Putamen (tissue), 1 donor: ENCODE measurements around the gene SMC5.
"Not testable (repeated sequence)": the region's sequence is repeated elsewhere in the genome, so short reads cannot be mapped to it uniquely, and the experiment has no call there.

Source experiments
- DNase-seq: peaks from one replicate; pipeline ENCODE4 v3.0.0-alpha.2; 2016; ENCODE audit warnings: low spot score

The SMC5 gene

DNA sequence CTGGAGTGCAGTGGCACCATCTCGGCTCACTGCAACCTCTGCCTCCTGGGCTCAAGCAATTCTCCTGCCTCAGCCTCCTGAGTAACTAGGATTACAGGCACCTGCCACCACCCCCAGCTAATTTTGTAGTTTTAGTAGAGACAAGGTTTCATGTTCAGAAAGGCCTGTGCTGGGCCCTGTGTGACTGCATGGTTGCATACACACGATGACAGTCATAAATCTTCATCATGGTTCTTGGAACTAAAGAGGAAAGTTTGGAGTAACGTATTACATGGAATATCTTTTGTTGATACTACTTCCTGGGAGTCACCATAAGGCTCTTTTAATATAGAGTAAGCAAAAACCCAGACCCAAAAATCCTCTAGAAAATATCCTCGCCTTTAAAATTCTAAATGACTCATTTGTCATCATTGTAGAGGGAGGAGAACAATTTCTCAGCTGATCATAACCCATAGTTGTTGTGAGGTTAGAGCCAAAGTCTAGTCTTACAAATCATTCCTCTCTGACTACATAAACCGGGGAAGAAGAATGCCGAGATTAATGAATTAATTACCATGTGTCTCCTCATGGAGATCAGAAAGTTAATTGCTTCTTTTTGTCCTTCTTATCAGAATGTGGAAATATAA is 108.6 kb downstream of the SMC5 start:
- DNase-seq: no peak

DNA sequence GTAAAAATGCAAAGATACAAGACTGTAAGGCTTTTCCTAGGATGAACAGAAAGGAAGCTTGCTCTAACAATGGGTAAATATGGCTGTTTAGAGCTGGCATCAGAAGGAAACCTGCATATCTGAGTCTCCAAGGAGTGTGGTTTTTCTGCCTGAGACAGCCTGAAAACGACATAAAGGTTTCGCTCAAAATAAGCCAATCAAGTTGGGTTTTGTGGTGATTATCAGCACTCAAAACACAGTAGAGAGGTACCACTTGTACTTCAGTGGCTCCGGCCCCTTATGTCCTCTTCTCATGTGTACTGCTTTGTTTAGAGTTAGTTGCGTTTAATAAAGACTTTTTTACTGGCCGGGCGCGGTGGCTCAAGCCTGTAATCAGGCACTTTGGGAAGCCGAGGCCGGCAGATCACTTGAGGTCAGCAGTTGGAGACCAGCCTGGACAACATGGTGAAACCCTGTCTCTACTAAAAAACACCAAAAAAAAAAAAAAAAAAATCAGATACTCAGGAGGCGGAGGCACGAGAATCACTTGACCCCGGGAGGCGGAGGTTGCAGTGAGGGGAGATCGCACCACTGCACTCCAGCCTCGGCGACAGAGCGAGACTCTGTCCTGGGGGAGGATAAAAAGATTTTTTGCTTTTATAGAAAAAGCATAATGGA is 116.3 kb downstream of the SMC5 start:
- DNase-seq: no peak

DNA sequence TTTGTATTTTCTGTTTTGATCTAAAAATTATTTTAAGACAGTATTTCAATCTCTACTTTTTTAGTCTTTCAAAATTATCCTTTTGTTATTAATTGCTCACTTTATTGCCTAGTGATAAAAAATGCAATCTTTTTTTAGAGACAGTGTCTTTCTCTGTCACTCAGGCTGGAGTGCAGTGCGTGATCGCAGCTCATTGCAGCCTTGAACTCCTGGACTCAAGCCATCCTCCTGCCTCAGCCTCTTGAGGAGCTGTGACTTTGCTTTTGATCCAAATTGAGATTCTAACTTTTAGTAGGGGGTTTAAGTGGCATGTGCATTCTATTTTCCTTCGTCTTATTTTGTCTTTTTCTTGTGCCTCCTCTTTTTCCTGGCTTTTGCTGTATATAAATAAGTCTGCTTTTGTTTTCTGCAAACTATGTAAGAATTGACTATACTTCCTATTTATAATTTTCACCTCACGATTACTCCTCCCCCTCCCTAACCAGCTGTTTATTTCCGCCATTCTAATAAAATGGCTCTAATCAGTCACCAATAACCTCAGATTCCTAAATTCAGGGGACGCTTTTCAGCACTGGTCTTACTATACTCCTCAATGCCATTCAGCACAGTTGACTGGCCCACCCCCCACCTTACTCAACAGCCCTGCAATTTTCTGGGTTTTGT is 123.4 kb downstream of the SMC5 start:
- DNase-seq: no peak

DNA sequence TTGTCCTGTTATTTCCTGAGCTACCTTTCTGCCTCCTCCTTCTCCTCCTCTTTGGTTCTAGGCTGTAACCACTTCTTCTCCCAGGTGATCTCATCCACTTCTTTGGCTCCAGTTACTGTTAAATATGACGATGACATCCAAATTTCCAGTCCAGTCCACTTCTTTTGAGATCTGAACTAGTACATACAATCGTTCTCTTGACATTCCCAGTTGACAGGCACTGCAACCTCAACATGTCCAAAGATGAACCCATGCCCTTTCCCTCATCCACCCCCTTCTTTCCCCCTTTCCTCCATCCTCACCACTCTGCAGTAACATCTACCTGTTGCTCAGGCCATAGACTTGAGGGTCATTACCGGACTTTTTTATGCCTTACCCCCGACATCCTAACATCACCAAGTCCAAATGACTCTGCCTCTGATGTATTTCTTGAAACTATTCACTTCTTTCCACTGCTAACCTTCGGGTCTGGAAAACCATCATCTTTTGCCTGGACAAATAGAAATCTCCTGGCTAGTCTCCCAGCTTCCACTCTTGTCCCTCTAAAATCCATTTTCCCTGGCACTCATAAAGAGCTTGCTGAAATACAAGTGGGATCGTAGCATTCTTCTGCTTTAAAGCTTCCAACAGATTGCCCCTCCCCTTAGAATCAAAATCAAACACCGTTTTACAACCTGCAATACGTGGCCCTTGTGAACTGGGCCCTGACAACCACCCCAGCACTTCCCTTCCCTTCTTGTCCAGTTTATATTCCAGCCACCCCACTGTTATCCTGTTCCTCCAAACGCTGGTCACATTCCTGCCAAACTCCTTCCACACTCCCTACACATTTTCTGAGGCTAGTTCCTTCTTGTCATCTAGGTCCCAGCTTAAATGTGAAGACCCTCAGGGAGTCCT is 124.2 kb downstream of the SMC5 start:
- no peak for DNase-seq

DNA sequence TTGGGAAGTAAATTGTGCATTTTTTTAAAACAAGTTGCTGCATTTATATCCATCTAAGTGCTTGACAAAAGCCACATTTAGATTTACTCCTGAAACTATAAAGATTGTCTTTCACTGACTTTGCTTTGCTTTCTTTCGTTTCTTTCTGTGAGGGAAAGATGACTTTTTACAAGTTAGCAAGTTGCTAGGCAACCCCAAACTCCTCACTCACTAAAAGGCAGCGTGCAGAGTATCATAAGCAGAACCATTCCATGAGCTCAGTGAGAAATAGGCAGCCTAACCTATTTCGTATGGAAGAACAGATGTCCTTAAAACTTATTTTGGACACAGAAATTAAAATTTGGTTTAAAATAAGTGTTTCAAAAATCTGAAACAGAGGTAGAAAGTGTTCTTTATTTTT is 126.6 kb downstream of the SMC5 start:
- no peak for DNase-seq

DNA sequence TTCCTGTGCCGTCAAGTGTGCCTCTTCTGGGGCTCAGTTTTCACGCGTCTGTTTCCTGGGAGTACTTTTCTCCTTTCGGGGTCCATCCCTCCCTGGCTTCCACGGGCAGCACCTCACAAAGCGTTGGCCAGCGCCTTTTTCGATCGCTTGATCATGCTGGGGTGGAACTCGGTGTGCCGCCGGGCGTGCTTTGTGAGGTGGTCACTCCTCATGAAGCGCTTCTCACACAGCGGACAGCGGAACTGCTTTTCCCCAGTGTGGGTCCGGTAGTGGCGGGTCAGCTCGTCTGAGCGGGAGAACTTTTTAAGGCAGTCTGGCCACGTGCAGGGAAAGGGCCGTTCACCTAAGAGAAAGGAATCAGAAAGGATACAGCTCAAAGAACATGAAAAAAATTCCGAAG is 128.9 kb downstream of the SMC5 start:
- DNase-seq: no peak

DNA sequence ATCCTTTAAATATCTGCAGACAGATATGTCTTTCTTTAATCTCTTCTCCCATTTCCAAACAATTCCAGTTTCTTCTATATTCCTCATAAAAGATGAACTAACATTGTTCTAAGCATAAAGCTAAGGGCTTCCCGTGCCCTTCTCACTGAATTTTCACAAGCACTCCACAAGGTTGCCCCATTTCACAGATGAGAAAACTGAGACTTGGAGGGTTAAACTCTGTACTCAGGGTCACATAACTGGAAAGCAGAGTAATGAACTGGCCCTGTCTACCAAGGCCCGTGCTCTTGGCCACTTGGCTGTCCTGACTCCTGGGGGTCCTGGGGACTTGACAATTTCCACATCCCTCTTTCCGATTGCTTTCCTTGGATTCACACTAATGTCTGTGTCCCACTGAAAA is 130.4 kb downstream of the SMC5 start:
- DNase-seq: no peak

DNA sequence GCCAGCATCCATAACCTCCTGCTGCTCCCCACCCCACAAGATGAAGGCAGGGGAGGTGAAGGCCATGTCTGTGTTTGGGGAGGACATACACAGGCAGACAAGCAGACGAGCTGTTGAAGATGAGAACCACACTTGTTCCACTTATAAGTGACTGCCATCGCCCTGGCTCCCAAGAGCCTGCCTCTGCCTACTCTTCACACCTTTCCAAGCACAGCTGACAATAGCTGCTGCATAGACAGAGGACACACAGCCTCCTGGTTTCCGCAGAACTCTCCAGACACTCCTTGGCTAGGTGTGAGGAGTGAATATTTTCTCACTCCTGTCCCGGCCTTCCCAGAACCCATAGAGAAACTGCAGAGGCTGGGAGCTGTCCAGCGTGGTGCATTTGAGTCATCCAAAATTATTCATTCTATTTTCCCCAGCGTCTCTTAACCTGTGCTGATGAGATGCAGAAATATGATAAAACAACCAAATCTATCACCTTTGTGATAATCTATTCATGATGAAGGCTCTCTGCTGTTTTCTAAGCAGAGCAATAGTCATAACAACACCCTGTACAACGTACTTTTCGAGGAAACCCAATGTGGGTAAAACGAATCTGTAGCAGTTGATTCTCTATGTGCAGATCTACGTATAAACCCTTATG is 131.0 kb downstream of the SMC5 start:
- DNase-seq: no peak

DNA sequence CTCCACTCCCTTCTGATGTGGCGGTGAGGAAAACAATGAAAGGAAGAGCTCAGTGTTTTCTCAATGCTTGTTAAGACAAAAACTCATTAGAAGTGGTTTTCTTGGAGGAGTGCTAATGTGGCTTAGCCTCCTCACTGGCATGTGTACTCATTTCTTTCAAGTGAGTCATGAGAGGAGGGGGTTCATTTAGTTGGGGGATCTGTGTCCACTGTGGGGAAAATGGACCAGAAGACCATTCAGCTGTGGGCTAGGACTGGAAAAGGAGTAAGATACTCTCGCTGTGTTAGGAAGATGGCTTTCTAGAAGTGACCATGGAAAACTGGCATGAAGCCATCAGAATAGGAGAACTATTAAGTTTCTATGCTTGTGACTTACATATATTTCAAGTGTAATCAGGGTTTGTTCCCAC is 132.2 kb downstream of the SMC5 start:
- no peak for DNase-seq

DNA sequence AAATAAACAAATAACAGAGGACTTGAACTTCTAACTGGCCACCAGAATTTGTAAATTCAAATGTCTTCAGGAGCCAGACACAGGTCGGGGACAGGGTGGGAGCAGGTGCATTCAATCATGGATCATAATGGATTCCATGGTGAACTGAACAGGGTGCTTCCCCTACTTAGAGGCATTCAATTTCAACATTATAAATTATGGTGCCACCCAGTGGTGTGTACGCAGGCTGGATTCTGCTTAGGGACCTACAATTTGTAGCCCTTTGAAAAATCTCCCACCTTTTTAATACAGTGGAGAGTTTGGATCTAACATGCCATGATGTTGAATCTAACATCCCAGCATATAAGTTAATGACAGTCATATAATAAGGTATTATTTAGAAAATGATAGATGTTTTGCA is 133.4 kb downstream of the SMC5 start:
- DNase-seq: no peak

DNA sequence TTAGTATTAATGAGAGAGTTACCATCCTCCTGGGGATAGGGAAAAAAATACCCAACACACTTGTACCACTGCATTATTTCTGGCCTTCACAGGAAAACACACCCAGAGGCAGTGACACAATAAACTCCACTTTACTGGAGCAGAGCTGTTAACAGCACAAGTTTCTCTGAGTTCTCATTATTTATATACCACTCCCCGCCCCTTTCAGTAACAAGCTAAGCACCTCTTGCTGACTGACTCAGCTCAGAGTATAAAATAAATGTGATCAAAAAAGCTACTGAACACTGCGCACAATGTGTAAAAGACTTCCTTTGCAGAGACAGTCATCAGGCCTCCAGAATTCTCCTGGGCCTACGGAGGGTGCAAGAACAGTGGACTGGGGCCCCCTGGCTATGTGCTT is 134.1 kb downstream of the SMC5 start:
- DNase-seq: no peak

DNA sequence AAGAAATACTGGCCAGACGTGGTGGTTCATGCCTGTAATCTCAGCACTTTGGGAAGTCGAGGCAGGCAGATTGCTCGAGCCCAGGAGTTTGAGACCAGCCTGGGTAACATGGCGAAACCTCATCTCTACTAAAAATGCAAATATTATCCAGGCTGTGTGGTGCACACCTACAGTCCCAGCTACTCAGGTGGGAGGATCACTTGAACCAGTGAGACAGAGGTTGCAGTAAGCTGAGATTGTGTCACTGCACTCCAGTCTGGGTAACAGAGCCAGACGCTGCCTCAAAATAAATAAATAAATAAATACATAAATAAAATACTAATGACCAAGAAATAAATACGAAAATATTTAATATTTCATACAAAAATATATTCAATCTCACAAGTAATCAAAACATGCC is 136.9 kb downstream of the SMC5 start:
- DNase-seq: no peak

DNA sequence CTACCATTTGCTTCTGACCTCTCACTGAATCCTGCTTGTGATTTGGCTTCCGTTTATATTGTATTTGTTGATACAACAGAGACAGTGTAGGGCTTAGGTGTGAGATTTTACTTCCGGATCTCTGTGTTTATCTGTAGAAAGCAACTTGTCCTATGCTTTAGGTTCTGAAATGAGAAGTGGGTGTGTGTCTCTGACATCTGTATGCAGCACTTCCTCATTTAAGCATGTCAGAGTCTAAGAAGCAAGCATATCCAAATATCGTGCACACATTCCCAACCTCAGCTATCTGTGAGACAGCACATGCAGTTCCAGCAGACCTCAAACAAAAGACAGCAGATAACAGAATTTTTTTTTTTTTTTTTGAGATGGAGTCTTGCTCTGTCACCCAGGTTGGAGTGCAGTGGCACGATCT is 139.4 kb downstream of the SMC5 start:
- no peak for DNase-seq

DNA sequence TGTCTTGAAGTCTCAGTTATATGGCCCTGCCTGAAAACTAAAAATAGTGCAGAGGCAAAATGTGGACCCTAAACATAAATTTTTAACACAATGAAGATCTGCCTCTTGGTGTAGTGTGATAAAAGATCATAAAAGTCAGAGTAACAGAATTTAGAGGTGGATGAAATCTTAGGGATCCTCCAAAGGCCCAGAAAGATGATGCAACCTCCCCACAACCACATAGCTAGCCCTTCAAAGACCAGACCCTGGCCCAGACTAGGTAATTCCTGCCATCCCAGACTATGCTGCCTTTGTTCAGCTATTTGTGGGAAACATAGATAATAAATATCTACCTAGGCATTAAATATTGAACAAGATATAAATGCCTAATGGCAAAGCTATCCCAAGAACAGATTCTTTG is 140.4 kb downstream of the SMC5 start:
- no peak for DNase-seq

DNA sequence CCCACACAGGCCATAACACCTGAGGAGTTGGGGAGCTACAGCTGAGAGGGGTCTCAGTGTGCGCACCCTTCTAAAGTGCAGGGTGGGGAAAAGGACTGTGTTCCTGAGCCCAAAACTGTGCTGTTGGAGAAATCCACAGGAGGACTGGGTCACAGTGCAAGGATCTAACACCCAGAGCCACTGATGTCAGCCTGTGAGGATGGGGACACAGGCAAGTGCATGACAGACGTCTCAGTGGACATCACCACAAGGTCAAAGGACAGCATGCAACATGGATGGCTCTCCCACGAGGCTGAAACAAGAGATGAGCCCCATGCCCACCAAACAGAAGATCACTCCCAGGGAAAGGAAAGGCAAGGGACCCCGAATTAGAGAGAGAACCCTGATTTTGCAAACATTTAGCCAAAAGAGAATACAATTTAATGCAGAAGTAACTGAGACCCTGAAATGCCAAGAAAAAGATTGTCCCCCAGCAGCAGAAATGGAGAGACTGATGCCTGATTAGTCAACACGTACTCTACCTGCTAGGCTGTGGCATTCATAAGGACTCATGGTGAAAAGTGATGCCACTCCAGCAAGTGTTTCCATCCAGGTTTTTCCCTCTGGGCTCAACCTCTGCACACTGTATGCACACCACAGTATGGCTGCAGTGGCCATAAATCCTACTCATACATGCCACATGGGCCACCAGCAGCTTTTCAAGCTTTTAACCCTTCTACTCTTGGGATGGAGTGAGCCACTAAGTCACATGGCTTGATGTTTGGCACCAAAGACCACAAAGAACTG is 141.5 kb downstream of the SMC5 start:
- no peak for DNase-seq

DNA sequence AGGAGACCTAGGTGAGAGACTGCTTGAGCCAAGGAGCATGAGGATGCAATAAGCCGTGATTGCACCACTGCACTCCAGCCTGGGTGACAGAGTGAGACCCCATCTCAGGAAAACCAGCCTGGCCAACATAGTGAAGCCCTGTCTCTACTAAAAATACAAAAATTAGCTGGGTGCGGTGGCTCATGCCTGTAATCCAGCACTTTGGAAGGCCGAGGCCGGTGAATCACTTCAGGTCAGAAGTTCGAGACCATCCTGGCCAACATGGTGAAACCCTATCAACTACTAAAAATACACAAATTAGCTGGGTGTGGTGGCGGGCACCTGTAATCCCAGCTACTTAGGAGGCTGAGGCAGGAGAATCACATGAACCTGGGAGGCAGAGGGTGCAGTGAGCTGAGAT is 142.5 kb downstream of the SMC5 start:
- not testable (repeated sequence) for DNase-seq

DNA sequence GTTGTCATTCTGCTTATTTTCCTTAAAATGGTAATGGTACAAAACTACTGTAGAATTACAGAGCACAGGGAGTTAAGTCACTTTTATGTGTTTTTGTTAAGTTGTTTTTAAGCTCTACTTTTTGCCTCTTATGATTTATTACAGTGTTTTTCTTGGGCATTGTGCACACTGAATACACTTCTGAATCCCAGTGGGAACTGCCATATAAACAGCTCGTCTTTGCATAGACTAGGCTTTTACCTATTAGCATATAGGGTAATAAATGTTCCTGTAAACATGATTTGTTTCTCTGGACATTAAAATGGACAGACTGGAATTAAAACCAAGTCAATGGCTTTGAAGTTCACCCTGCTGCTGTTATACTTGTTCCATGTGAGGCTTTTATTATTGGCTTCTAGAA is 143.4 kb downstream of the SMC5 start:
- DNase-seq: no peak

DNA sequence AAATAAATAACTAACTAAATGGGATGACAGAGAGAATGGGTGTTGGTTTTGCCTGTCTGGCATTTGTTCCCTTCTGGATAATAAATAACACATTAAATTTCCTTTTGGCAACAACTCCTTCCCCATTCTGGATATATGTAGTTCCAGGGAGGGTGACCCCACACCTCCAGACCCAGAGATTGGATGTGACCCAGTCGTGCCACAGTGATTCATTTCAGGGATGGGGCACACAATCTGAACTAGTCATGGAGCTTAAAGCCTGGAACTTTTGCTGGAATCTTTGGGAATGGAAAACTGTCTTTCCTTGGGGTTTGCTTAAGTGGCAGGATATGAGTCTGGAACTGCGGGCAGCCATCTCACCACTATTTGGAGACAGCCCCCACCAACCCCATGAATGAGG is 144.4 kb downstream of the SMC5 start:
- no peak for DNase-seq

DNA sequence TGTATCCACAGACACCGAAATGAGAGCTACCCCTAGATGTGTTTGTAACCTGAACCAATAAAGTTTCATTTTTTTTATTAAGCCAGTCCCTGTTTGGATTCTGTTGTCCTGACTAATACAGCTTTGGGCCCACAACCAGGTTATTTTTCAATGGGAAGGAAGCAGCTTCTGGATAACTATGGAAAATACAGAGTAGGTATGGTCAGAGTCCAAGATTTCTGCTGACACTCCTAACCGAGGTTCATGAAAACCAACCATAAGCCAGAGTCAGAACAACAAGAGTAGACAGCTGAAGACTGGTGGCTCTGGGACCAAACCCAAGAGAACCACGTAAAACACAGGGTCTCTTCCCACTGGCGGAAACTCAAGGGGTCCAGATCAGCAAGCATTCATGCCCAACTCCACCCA is 144.8 kb downstream of the SMC5 start:
- DNase-seq: no peak

DNA sequence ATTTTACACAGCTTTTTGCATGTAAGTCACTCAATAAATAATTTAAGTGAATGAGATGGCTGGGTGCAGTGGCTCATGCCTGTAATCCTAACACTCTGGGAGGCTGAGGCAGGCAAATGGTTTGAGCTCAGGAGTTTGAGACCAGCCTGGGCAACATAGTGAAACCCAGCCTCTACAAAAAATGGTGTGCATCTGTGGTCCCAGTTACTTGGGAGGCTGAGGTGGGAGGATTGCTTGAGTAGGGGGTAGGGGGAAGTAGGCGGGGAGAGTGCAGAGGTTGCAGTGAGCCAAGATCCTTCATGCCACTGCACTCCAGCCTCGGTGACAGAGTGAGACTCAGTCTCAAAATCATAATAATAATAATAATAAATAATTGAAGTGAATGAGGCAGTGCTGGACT is 145.5 kb downstream of the SMC5 start:
- no peak for DNase-seq
